Endothelial cell of umbilical vein (primary cell): ENCODE measurements around the gene PATL1. TPM values are rescaled to one million over a fixed set of nuclear protein-coding genes. Genes with fewer than 3 reads are reported as not detected.
"Not testable (repeated sequence)": the region's sequence is repeated elsewhere in the genome, so short reads cannot be mapped to it uniquely, and the experiment has no call there.

ENCODE experiments used
- BruUV-seq: library from RNA; stranded (reverse); fragments of 400-500 nt; replicated peaks from 2 replicates; lab custom pipeline; 2021; lab: Mats Ljungman, UMichigan
- CTCF ChIA-PET: fragments of 300-600, 350-600 bp; sonication (Branson Sonifier 250); formaldehyde crosslinking; loops from one replicate; lab custom pipeline; 2021; ENCODE audit warnings: antibody characterized with exemption, inconsistent platforms; lab: Charles Lee
- POLR2A ChIA-PET: fragments of 300-600, 350-600 bp; sonication (Branson Sonifier 250); formaldehyde crosslinking; loops from one replicate; lab custom pipeline; 2021; ENCODE audit warnings: antibody characterized with exemption, inconsistent platforms; lab: Charles Lee
- DNase-seq: peaks from one replicate; pipeline ENCODE4 v3.0.0-alpha.2; 2011; ENCODE audit warnings: low read depth, low spot score
- FAIRE-seq: peaks from 2 replicates; lab custom pipeline; 2011; peaks lifted over from hg19 to GRCh38; lab: Jason Lieb, UNC
- H2AFZ ChIP-seq: 2 replicates; pipeline ENCODE4 v1.6.0; 2012; ENCODE audit warnings: low read depth, low read length, control low read depth, inconsistent platforms
- H3K27ac ChIP-seq: 2 replicates; pipeline ENCODE4 v1.5.1; 2011; ENCODE audit warnings: low read depth, mild to moderate bottlenecking, control low read depth, low read length, moderate library complexity; ENCODE audit not compliant: insufficient read depth
- H3K27me3 ChIP-seq, 2 experiments: 2 replicates each; pipeline versions ENCODE4 v1.6.0 to v1.6.1; 2011; ENCODE audit warnings: low read length in 2 of 2, mixed read lengths in 1 of 2; ENCODE audit not compliant: control insufficient read depth in 2 of 2, insufficient read depth in 2 of 2
- H3K36me3 ChIP-seq, 2 experiments: 2 replicates in 1 of 2; 3 replicates in 1 of 2; pipeline ENCODE4 v1.5.1; 2011; ENCODE audit warnings: low read length in 2 of 2, mild to moderate bottlenecking in 1 of 2, moderate library complexity in 1 of 2; ENCODE audit not compliant: control insufficient read depth in 2 of 2, insufficient read depth in 2 of 2; ENCODE audit errors: extremely low read depth in 1 of 2
- H3K4me1 ChIP-seq: 3 replicates; pipeline ENCODE4 v1.5.1; 2011; ENCODE audit warnings: mild to moderate bottlenecking, low read length; ENCODE audit not compliant: control insufficient read depth, insufficient read depth; ENCODE audit errors: extremely low read depth
- H3K4me2 ChIP-seq: 2 replicates; pipeline ENCODE4 v1.6.1; 2011; ENCODE audit warnings: low read length, control low read depth, mixed read lengths; ENCODE audit not compliant: insufficient read depth
- H3K4me3 ChIP-seq, 3 experiments: fragments of 200-600 bp in 1 of 3; sonication (generic), shearing (Covaris generic) in 1 of 3; replicated peaks in 1 of 3; 2 replicates each; pipeline ENCODE4 v1.5.1; 2011 to 2016; ENCODE audit warnings: control low read depth in 3 of 3, low read length in 3 of 3, mild to moderate bottlenecking in 2 of 3, inconsistent platforms in 1 of 3, low read depth in 1 of 3, moderate library complexity in 1 of 3; ENCODE audit not compliant: insufficient read depth in 1 of 3
- H3K79me2 ChIP-seq: 2 replicates; pipeline ENCODE4 v1.6.0; 2012; ENCODE audit warnings: low read length, inconsistent platforms; ENCODE audit not compliant: control insufficient read depth, insufficient read depth
- H3K9ac ChIP-seq: replicated peaks from 2 replicates; pipeline ENCODE3; 2011; ENCODE audit warnings: low read length, control low read depth; ENCODE audit not compliant: insufficient read depth; ENCODE audit errors: extremely low read depth
- H3K9me1 ChIP-seq: replicated peaks from 3 replicates; pipeline ENCODE4 v1.6.0; 2011; ENCODE audit warnings: mild to moderate bottlenecking, low read length; ENCODE audit not compliant: control insufficient read depth, insufficient read depth; ENCODE audit errors: extremely low read depth
- H3K9me3 ChIP-seq: replicated peaks from 2 replicates; pipeline ENCODE4 v1.5.1; 2012; ENCODE audit warnings: low read length, inconsistent platforms; ENCODE audit not compliant: control insufficient read depth, insufficient read depth
- H4K20me1 ChIP-seq: replicated peaks from 2 replicates; pipeline ENCODE3; 2011; ENCODE audit warnings: mild to moderate bottlenecking, low read length; ENCODE audit not compliant: control insufficient read depth, insufficient read depth; ENCODE audit errors: extremely low read depth
- EZH2 ChIP-seq: IDR thresholded peaks from 2 replicates; pipeline ENCODE4 v1.6.1; 2012; ENCODE audit warnings: borderline replicate concordance, low read depth, mild to moderate bottlenecking, moderate library complexity, low read length, inconsistent platforms; ENCODE audit not compliant: severe bottlenecking
- FOS ChIP-seq: IDR thresholded peaks from 2 replicates; pipeline ENCODE4 v1.6.1; 2011; ENCODE audit warnings: mild to moderate bottlenecking, low read length, moderate library complexity, borderline replicate concordance; ENCODE audit not compliant: insufficient read depth
- GATA2 ChIP-seq: IDR thresholded peaks from 2 replicates; pipeline ENCODE4 v1.7.0; 2011; ENCODE audit warnings: low read depth, mild to moderate bottlenecking, moderate library complexity, mixed read lengths, low read length; ENCODE audit not compliant: insufficient read length, insufficient read depth
- JUN ChIP-seq: IDR thresholded peaks from 2 replicates; pipeline ENCODE4 v1.6.1; 2011; ENCODE audit warnings: borderline replicate concordance, low read depth; ENCODE audit not compliant: insufficient read length, insufficient read depth
- MAX ChIP-seq: IDR thresholded peaks from 2 replicates; pipeline ENCODE4 v1.6.1; 2011; ENCODE audit not compliant: insufficient read depth, insufficient read length
- MYC ChIP-seq: IDR thresholded peaks from one replicate; pipeline ENCODE4 v1.6.1; 2011; ENCODE audit warnings: mild to moderate bottlenecking, low read depth, low read length
- POLR2A ChIP-seq: IDR thresholded peaks from 2 replicates; pipeline ENCODE4 v1.6.1; 2012; ENCODE audit warnings: low read depth, mild to moderate bottlenecking, control low read depth, low read length
- POLR2AphosphoS5 ChIP-seq: IDR thresholded peaks from 2 replicates; pipeline ENCODE4 v1.6.1; 2012; ENCODE audit warnings: low read depth, mild to moderate bottlenecking, control low read depth, low read length, moderate library complexity; ENCODE audit not compliant: insufficient read depth
- dilution Hi-C: fragments of 300-500 bp; cut with MboI; formaldehyde crosslinking; loops from one replicate; pipeline ENCODE4 v1.15.0; 2019; ENCODE audit warnings: low sequenced_read_pairs; ENCODE audit not compliant: extremely low pct_ligation_motif_present
- intact Hi-C: fragments of 100-400 bp; cut with micrococcal nuclease; formaldehyde crosslinking; loops from one replicate; pipeline ENCODE4 v1.10.0; 2022
- polyA plus RNA-seq, 4 experiments: library from polyadenylated mRNA; depleted of rRNA in 3 of 4; stranded (reverse) in 3 of 4; unstranded in 1 of 4; fragments of >200 nt; gene quantifications; 2 replicates each; pipeline versions ENCODE4 v1.2.1 to v1.2.3, GENCODE V29; 2011 to 2012; ENCODE audit warnings: missing spikeins in 1 of 4
- total RNA-seq: library from RNA; stranded (reverse); gene quantifications from 2 replicates; pipeline ENCODE4 v1.2.3, GENCODE V29; 2021
- TF ChIP-seq, protein P1 (sequence below), 2 donors: IDR thresholded peaks; 1 replicate in 1 of 2; 2 replicates in 1 of 2; pipeline ENCODE4 v1.5.1; 2011; ENCODE audit warnings: low read length in 2 of 2, mild to moderate bottlenecking in 2 of 2, moderate library complexity in 2 of 2, control low read depth in 1 of 2, inconsistent platforms in 1 of 2, low read depth in 1 of 2; ENCODE audit not compliant: insufficient read depth in 1 of 2; ENCODE audit errors: extremely low read depth in 1 of 2

Gene PATL1
- total and polyA plus RNA-seq, 2 donors (not counting 3 experiments of a cell fraction or from before 2014, with no cell fraction given): 33.7 to 38.8 TPM

DNA sequence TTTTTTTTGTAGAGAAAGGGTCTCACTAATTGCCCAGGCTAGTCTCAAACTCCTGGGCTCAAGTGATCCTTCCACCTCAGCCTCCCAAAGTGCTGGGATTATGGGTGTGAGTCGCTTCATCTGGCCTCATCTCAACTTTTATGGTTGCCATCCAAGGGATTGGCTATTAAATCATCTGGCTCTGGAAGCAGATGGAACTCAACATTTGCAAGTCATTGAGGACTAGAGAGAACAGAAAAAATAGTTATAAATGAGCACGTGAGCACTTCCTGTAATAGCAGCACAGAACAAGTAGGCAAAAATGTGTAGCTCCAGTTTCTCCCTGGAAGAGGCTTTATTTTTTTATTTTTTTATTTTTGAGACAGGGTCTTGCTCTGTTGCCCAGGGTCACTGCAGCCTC, 22.3 kb upstream of the PATL1 start:
- H3K27ac ChIP-seq: no peak overlapping the region
- no peaks in the 10 kb centered on the region for H3K4me1 ChIP-seq
- H4K20me1 ChIP-seq: no peaks in the 10 kb centered on the region
- FAIRE-seq: no peak
- H3K36me3 ChIP-seq: no peaks in the 10 kb centered on the region
- H3K4me2 ChIP-seq: no peak overlapping the region
- no peak overlapping the region for H3K4me3 ChIP-seq
- H3K79me2 ChIP-seq: no peaks in the 10 kb centered on the region
- intact Hi-C loops: no loop called here
- DNase-seq: no peak
- H3K9me1 ChIP-seq: no peaks in the 10 kb centered on the region
- BruUV-seq: no TSS peak
- no peak overlapping the region for H3K9ac ChIP-seq
- dilution Hi-C loops: no loop called here
- ChIA-PET CTCF (interaction anchor here (1.0 to 1.8 kb wide), 3 partner anchors 10 to 21 kb away, joined by 3 to 4 read pairs (median 3); no protein-coding TSS in a partner anchor), POLR2A (no interaction called here)
- H2AFZ ChIP-seq: no peak overlapping the region
- TF ChIP-seq EZH2: no peak
- no peak for TF ChIP-seq MYC
- no peaks in the 10 kb centered on the region for H3K27me3 ChIP-seq
- no peaks in the 10 kb centered on the region for H3K9me3 ChIP-seq

GRCh38 chr11:59689015-59689414, 20.2 kb upstream of the PATL1 start:
- dilution Hi-C loops: no loop called here
- Histone ChIP-seq H3K4me3 (no peak overlapping the region), H3K79me2 (no peaks in the 10 kb centered on the region), H3K4me2 (no peak overlapping the region), H4K20me1 (no peaks in the 10 kb centered on the region), H3K27me3 (peaks cover 2% of the 10 kb centered on the region in 2 experiments), H3K27ac (no peak overlapping the region), H3K9me3 (no peaks in the 10 kb centered on the region), H3K9ac (no peak overlapping the region), H3K4me1 (no peaks in the 10 kb centered on the region), H2AFZ (no peak overlapping the region), H3K9me1 (no peaks in the 10 kb centered on the region), H3K36me3 (no peaks in the 10 kb centered on the region)
- no peak for FAIRE-seq
- intact Hi-C loops: loop anchor here (10.0 kb wide), 1 partner anchor 254 kb away; the partner anchor contains the start of gene OR5A1
- ChIA-PET CTCF (no interaction called here), POLR2A (no interaction called here)
- BruUV-seq: no TSS peak
- TF ChIP-seq FOS (no peak), POLR2A (no peak), EZH2 (no peak), MYC (no peak), MAX (no peak), JUN (no peak), POLR2AphosphoS5 (no peak), GATA2 (no peak)
- TF ChIP-seq, protein P1, sequence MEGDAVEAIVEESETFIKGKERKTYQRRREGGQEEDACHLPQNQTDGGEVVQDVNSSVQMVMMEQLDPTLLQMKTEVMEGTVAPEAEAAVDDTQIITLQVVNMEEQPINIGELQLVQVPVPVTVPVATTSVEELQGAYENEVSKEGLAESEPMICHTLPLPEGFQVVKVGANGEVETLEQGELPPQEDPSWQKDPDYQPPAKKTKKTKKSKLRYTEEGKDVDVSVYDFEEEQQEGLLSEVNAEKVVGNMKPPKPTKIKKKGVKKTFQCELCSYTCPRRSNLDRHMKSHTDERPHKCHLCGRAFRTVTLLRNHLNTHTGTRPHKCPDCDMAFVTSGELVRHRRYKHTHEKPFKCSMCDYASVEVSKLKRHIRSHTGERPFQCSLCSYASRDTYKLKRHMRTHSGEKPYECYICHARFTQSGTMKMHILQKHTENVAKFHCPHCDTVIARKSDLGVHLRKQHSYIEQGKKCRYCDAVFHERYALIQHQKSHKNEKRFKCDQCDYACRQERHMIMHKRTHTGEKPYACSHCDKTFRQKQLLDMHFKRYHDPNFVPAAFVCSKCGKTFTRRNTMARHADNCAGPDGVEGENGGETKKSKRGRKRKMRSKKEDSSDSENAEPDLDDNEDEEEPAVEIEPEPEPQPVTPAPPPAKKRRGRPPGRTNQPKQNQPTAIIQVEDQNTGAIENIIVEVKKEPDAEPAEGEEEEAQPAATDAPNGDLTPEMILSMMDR (IDR thresholded peaks at IDR 0.05; ENCODE audit: extremely low read depth in 1 of 2, insufficient read depth in 1 of 2, low read depth in 1 of 2, low read length in 2 of 2): no peak
- DNase-seq: no peak

GRCh38 chr11:59681260-59681725, 12.5 kb upstream of the PATL1 start:
- H3K9me1 ChIP-seq, H3K36me3 ChIP-seq, FAIRE-seq, H3K27me3 ChIP-seq, DNase-seq, H3K9me3 ChIP-seq, H3K79me2 ChIP-seq, H4K20me1 ChIP-seq, POLR2A ChIA-PET, H3K4me1 ChIP-seq, H3K27ac ChIP-seq, H2AFZ ChIP-seq, H3K4me3 ChIP-seq, BruUV-seq, H3K9ac ChIP-seq, dilution Hi-C loops, H3K4me2 ChIP-seq: not testable (repeated sequence)
- CTCF ChIA-PET: interaction anchor here (0.8 to 1.6 kb wide), 3 partner anchors 16 to 144 kb away, joined by 3 to 13 read pairs (median 4); no protein-coding TSS in a partner anchor
- intact Hi-C loops: loop anchor here (10.0 kb wide), 1 partner anchor 246 kb away; the partner anchor contains the start of gene OR5A1
